HepG2 (cell line): ENCODE measurements around the gene CD46. TPM values are rescaled to one million over a fixed set of nuclear protein-coding genes. Genes with fewer than 3 reads are reported as not detected.

Experiments
- ATAC-seq: fragments of 200-7000 bp; cut with Tn5 transposase; 3 replicates; pipeline ENCODE4 v1.9.1; 2020; ENCODE audit warnings: mild to moderate bottlenecking, moderate library complexity
- BruUV-seq: library from RNA; stranded (reverse); fragments of 400-500 nt; replicated peaks from 2 replicates; lab custom pipeline; 2021; lab: Mats Ljungman, UMichigan
- CTCF ChIA-PET: fragments of 300-600 bp; formaldehyde crosslinking; extraction: SDS; loops from one replicate; lab custom pipeline; 2021; ENCODE audit warnings: low total read pairs, inconsistent platforms, low intra/inter-chr PET ratio; lab: Yijun Ruan, JAX
- POLR2A ChIA-PET: fragments of 350-600 bp; sonication (Branson Sonifier 250); formaldehyde crosslinking; loops from one replicate; lab custom pipeline; 2020; ENCODE audit warnings: antibody characterized with exemption, inconsistent platforms; lab: Yijun Ruan, JAX
- DNase-seq: peaks from one replicate; pipeline ENCODE4 v3.0.0-alpha.2; 2015; ENCODE audit warnings: low spot score
- FAIRE-seq: peaks from 3 replicates; lab custom pipeline; 2011; peaks lifted over from hg19 to GRCh38; lab: Jason Lieb, UNC
- H2AFZ ChIP-seq: one replicate; pipeline ENCODE4 v1.6.1; 2011; ENCODE audit warnings: low read length, inconsistent platforms
- H3K27ac ChIP-seq: fragments of 300-600 bp; 3 replicates; pipeline ENCODE4 v1.8.0; 2011; ENCODE audit warnings: mixed run types, mild to moderate bottlenecking, mixed read lengths, low read length, inconsistent platforms; ENCODE audit not compliant: insufficient read depth; ENCODE audit errors: extremely low read length
- H3K27me3 ChIP-seq, 2 experiments: fragments of 200-600 bp in 1 of 2; 2 replicates in 1 of 2; 3 replicates in 1 of 2; pipeline versions ENCODE4 v1.6.0 to v1.8.0; 2011; ENCODE audit warnings: low read length in 2 of 2, mild to moderate bottlenecking in 2 of 2, moderate library complexity in 2 of 2, inconsistent platforms in 1 of 2; ENCODE audit not compliant: insufficient read depth in 2 of 2, control insufficient read depth in 1 of 2
- H3K36me3 ChIP-seq, 2 experiments: fragments of 200-600 bp in 1 of 2; replicated peaks in 1 of 2; 2 replicates in 1 of 2; 3 replicates in 1 of 2; pipeline versions ENCODE4 v1.5.1 to v1.8.0; 2011; ENCODE audit warnings: low read length in 2 of 2, inconsistent platforms in 1 of 2; ENCODE audit not compliant: insufficient read depth in 2 of 2, control insufficient read depth in 1 of 2
- H3K4me1 ChIP-seq: 2 replicates; pipeline ENCODE4 v1.5.1; 2012; ENCODE audit warnings: low read length, inconsistent platforms; ENCODE audit not compliant: insufficient read depth
- H3K4me2 ChIP-seq: 2 replicates; pipeline ENCODE4 v1.6.0; 2011; ENCODE audit warnings: low read depth, low read length, inconsistent platforms
- H3K4me3 ChIP-seq, 3 experiments: fragments of 200-600 bp in 1 of 3; sonication (generic), shearing (Covaris generic) in 1 of 3; replicated peaks in 1 of 3; 2 replicates each; pipeline ENCODE4 v1.5.1; 2011 to 2016; ENCODE audit warnings: low read length in 3 of 3, inconsistent platforms in 2 of 3, low read depth in 2 of 3, mild to moderate bottlenecking in 2 of 3, control low read depth in 1 of 3, mixed read lengths in 1 of 3; ENCODE audit not compliant: insufficient read depth in 1 of 3
- H3K79me2 ChIP-seq: one replicate; pipeline ENCODE4 v1.6.1; 2011; ENCODE audit warnings: low read length, inconsistent platforms; ENCODE audit not compliant: insufficient read depth
- H3K9ac ChIP-seq: 2 replicates; pipeline ENCODE4 v1.6.0; 2011; ENCODE audit warnings: mild to moderate bottlenecking, low read depth, low read length, inconsistent platforms; ENCODE audit not compliant: insufficient read depth
- H3K9me3 ChIP-seq: 2 replicates; pipeline ENCODE4 v1.5.1; 2012; ENCODE audit warnings: mild to moderate bottlenecking, low read length
- H4K20me1 ChIP-seq: 2 replicates; pipeline ENCODE4 v1.6.0; 2011; ENCODE audit warnings: inconsistent platforms, mild to moderate bottlenecking, low read length, moderate library complexity; ENCODE audit not compliant: insufficient read depth
- BHLHE40 ChIP-seq: IDR thresholded peaks from 2 replicates; pipeline ENCODE4 v1.6.1; 2011; ENCODE audit warnings: low read length, improper control_type of control experiment
- CEBPZ ChIP-seq: IDR thresholded peaks from 2 replicates; pipeline ENCODE4 v1.6.1; 2012; ENCODE audit warnings: low read length, improper control_type of control experiment
- SIN3A ChIP-seq: IDR thresholded peaks from 2 replicates; pipeline ENCODE4 v1.6.1; 2011; ENCODE audit warnings: low read depth, mild to moderate bottlenecking, control low read depth, low read length, borderline replicate concordance
- TGIF2 ChIP-seq: IDR thresholded peaks from 2 replicates; pipeline ENCODE4 v1.6.1; 2016; ENCODE audit warnings: control low read depth, missing compliant biosample characterization
- ZFP82 ChIP-seq: sonication (generic); formaldehyde crosslinking; IDR thresholded peaks from 2 replicates; pipeline ENCODE4 v1.5.1; 2020; ENCODE audit warnings: mild to moderate bottlenecking, missing genetic modification reagents, borderline replicate concordance
- ZNF607 ChIP-seq: sonication (generic); formaldehyde crosslinking; IDR thresholded peaks from 2 replicates; pipeline ENCODE4 v1.5.1; 2020; ENCODE audit warnings: missing genetic modification reagents, mild to moderate bottlenecking, borderline replicate concordance
- ZNF615 ChIP-seq: sonication (generic); formaldehyde crosslinking; IDR thresholded peaks from 2 replicates; pipeline ENCODE4 v1.5.0; 2020; ENCODE audit warnings: mild to moderate bottlenecking, missing genetic modification reagents, borderline replicate concordance
- WGBS: methylation state at CpG from one replicate; pipeline ENCODE4 v1.1.6; 2017; ENCODE audit warnings: low lambda C conversion rate; 5-methylcytosine and 5-hydroxymethylcytosine counted together
- in situ Hi-C: cut with HindIII; loops from 2 replicates; pipeline ENCODE4 v1.10.0; 2017; ENCODE audit warnings: low pct_unique_long_range_greater_than_20kb; ENCODE audit not compliant: extremely low pct_ligation_motif_present
- intact Hi-C: fragments of 100-400 bp; cut with micrococcal nuclease; formaldehyde crosslinking; loops from one replicate; pipeline ENCODE4 v1.10.0; 2022; ENCODE audit not compliant: unreplicated experiment
- polyA plus RNA-seq, 8 experiments: library from polyadenylated mRNA; depleted of rRNA in 3 of 8; stranded (reverse) in 7 of 8; unstranded in 1 of 8; fragments of >200 nt; fragmentation: Illumina TruSeq in 4 of 8; extraction: Trizol in 4 of 8; gene quantifications; 2 replicates each; pipeline versions ENCODE4 v1.2.1 to v1.2.3, GENCODE V29; 2011 to 2016; ENCODE audit warnings: low read depth in 4 of 8, missing spikeins in 1 of 8, mixed read lengths in 1 of 8; ENCODE audit not compliant: insufficient read depth in 1 of 8
- total RNA-seq, 5 experiments: library from RNA; depleted of rRNA; stranded (reverse); fragments of >200 nt; fragmentation: Illumina TruSeq; extraction: Trizol; gene quantifications; 2 replicates each; pipeline ENCODE4 v1.2.3, GENCODE V29; 2016; ENCODE audit warnings: low read depth in 1 of 5
- TF ChIP-seq, protein P1 (sequence below): sonication (generic); formaldehyde crosslinking; IDR thresholded peaks from one replicate; pipeline ENCODE4 v1.5.1; 2020; ENCODE audit warnings: mild to moderate bottlenecking, missing genetic modification reagents; ENCODE audit errors: not compliant biosample characterization
- TF ChIP-seq, protein P2 (sequence below): sonication (generic); formaldehyde crosslinking; conservative IDR thresholded peaks from 2 replicates; pipeline ENCODE4 v1.4.0; 2020; ENCODE audit warnings: missing genetic modification reagents

Gene CD46
- total and polyA plus RNA-seq, 2 of the 13 experiments (the other 11 are each of a cell fraction or from before 2014, with no cell fraction given), result 130 to 277 TPM

DNA sequence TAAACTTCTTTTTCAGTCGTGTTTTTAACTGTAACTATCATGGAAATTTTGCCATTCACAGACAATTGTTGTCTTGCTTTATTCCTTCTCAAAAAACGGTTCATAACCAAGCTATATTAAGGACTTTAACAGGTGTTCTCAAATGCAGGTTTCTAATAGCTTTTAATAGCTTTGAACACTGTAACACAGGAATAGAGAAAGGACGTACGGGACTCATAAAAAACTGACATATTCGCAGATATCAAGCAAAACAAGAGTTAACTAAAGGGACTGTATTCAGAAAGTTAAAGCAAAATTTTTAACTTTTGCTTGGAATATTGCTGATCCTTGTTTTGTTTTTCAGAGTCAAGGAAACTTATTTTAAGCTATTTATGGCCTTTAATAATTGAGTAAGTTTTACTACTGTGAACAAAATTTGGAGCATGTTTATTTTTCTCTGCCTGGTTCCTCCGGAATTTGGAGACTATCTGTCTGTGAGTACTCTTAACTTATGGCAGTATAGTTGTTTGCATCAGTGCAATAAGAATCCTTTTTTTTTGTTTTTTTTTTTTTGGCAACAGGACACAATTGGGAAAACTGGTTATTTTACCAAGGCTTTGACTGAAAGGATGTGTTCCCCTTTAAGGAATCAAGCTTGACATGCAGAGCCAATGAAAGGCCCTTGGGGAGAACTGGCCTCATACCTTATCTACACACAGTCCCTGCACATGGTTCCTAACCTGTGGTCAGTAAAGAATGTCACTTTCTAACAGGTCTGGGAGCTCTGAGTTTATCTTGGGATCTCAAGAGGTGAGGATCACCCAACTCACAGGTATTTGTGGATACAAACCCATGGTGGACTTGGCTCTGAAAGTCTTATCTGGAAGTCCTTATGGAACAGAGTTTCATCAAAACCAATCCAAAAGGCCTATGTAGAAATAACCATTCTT, 5.8 kb upstream of the CD46 start:
- ChIA-PET CTCF (no interaction called here), POLR2A (no interaction called here)
- Histone ChIP-seq H2AFZ (no peak overlapping the region), H3K36me3 (no peaks in the 10 kb centered on the region), H3K4me1 (peaks cover 44% of the 10 kb centered on the region), H3K4me2 (no peak overlapping the region), H3K4me3 (no peak overlapping the region), H3K79me2 (peaks cover 4% of the 10 kb centered on the region), H3K9ac (no peak overlapping the region), H4K20me1 (no peaks in the 10 kb centered on the region), H3K27ac (no peak overlapping the region), H3K9me3 (no peaks in the 10 kb centered on the region), H3K27me3 (no peaks in the 10 kb centered on the region; a peak in 1 of 5 replicates)
- BruUV-seq, result no TSS peak
- in situ Hi-C loops, result no loop called here
- intact Hi-C loops, result no loop called here
- DNase-seq (no peak), ATAC-seq (no peak), FAIRE-seq (no peak)
- WGBS, result 54% methylated on average over 6 of the region's 6 CpGs
- TF ChIP-seq ZFP82 (no peak), SIN3A (no peak), TGIF2 (CRISPR knock-in tag) (no peak), BHLHE40 (no peak), ZNF615 (CRISPR knock-in tag) (no peak), CEBPZ (no peak), ZNF607 (CRISPR knock-in tag) (no peak)
- TF ChIP-seq, protein P1, sequence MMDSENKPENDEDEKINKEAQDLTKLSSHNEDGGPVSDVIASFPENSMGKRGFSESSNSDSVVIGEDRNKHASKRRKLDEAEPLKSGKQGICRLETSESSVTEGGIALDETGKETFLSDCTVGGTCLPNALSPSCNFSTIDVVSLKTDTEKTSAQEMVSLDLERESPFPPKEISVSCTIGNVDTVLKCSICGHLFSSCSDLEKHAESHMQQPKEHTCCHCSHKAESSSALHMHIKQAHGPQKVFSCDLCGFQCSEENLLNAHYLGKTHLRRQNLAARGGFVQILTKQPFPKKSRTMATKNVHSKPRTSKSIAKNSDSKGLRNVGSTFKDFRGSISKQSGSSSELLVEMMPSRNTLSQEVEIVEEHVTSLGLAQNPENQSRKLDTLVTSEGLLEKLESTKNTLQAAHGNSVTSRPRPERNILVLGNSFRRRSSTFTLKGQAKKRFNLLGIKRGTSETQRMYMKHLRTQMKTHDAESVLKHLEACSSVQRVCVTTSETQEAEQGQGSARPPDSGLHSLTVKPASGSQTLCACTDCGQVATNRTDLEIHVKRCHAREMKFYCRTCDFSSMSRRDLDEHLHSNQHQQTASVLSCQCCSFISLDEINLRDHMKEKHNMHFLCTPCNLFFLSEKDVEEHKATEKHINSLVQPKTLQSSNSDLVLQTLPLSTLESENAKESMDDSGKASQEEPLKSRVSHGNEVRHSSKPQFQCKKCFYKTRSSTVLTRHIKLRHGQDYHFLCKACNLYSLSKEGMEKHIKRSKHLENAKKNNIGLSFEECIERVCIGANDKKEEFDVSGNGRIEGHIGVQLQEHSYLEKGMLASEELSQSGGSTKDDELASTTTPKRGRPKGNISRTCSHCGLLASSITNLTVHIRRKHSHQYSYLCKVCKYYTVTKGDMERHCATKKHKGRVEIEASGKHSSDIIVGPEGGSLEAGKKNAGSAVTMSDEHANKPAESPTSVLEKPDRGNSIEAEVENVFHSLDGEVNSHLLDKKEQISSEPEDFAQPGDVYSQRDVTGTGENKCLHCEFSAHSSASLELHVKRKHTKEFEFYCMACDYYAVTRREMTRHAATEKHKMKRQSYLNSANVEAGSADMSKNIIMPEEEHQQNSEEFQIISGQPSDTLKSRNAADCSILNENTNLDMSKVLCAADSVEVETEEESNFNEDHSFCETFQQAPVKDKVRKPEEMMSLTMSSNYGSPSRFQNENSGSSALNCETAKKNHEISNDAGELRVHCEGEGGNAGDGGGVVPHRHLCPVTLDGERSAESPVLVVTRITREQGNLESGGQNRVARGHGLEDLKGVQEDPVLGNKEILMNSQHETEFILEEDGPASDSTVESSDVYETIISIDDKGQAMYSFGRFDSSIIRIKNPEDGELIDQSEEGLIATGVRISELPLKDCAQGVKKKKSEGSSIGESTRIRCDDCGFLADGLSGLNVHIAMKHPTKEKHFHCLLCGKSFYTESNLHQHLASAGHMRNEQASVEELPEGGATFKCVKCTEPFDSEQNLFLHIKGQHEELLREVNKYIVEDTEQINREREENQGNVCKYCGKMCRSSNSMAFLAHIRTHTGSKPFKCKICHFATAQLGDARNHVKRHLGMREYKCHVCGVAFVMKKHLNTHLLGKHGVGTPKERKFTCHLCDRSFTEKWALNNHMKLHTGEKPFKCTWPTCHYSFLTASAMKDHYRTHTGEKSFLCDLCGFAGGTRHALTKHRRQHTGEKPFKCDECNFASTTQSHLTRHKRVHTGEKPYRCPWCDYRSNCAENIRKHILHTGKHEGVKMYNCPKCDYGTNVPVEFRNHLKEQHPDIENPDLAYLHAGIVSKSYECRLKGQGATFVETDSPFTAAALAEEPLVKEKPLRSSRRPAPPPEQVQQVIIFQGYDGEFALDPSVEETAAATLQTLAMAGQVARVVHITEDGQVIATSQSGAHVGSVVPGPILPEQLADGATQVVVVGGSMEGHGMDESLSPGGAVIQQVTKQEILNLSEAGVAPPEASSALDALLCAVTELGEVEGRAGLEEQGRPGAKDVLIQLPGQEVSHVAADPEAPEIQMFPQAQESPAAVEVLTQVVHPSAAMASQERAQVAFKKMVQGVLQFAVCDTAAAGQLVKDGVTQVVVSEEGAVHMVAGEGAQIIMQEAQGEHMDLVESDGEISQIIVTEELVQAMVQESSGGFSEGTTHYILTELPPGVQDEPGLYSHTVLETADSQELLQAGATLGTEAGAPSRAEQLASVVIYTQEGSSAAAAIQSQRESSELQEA, result no peak
- TF ChIP-seq, protein P2, sequence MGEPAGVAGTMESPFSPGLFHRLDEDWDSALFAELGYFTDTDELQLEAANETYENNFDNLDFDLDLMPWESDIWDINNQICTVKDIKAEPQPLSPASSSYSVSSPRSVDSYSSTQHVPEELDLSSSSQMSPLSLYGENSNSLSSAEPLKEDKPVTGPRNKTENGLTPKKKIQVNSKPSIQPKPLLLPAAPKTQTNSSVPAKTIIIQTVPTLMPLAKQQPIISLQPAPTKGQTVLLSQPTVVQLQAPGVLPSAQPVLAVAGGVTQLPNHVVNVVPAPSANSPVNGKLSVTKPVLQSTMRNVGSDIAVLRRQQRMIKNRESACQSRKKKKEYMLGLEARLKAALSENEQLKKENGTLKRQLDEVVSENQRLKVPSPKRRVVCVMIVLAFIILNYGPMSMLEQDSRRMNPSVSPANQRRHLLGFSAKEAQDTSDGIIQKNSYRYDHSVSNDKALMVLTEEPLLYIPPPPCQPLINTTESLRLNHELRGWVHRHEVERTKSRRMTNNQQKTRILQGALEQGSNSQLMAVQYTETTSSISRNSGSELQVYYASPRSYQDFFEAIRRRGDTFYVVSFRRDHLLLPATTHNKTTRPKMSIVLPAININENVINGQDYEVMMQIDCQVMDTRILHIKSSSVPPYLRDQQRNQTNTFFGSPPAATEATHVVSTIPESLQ (CRISPR knock-in tag), result no peak
